B cell (primary cell): ENCODE measurements around the gene FOXI1. TPM values are rescaled to one million over a fixed set of nuclear protein-coding genes. Genes with fewer than 3 reads are reported as not detected.

Experiments
- ATAC-seq: fragments of 200-7000 bp; cut with Tn5 transposase; one replicate; pipeline ENCODE4 v1.10.0; 2021; ENCODE audit warnings: low read depth, mild to moderate bottlenecking, moderate number of reproducible peaks, moderate library complexity
- CTCF ChIA-PET: fragments of 350-600 bp; sonication (Branson Sonifier 250); formaldehyde crosslinking; loops from one replicate; lab custom pipeline; 2021; ENCODE audit warnings: antibody characterized with exemption, inconsistent platforms; lab: Charles Lee
- POLR2A ChIA-PET: fragments of 350-600 bp; sonication (Branson Sonifier 250); formaldehyde crosslinking; loops from one replicate; lab custom pipeline; 2021; ENCODE audit warnings: antibody characterized with exemption; lab: Charles Lee
- DNase-seq: peaks from one replicate; pipeline ENCODE4 v3.0.0; 2013
- H2AFZ ChIP-seq: 2 replicates; pipeline ENCODE4 v1.6.1; 2012; ENCODE audit warnings: mild to moderate bottlenecking, low read depth, low read length; ENCODE audit not compliant: insufficient read depth, poor library complexity, severe bottlenecking
- H3K27ac ChIP-seq, 2 donors: 1 replicate in 1 of 2; 2 replicates in 1 of 2; pipeline ENCODE4 v1.5.1; 2012 to 2013; ENCODE audit warnings: low read length in 2 of 2, mild to moderate bottlenecking in 2 of 2, moderate library complexity in 1 of 2
- H3K27me3 ChIP-seq, 4 experiments: fragments of 200-600 bp in 1 of 4; sonication (generic) in 1 of 4; replicated peaks in 1 of 4; 1 replicate in 2 of 4; 2 replicates in 2 of 4; pipeline versions ENCODE4 v1.6.1 to v1.7.0; 2013 to 2016; ENCODE audit warnings: low read length in 3 of 4, mild to moderate bottlenecking in 2 of 4, mixed read lengths in 1 of 4, moderate library complexity in 1 of 4; ENCODE audit not compliant: insufficient read depth in 4 of 4, control insufficient read depth in 3 of 4; ENCODE audit errors: control extremely low read depth in 1 of 4
- H3K36me3 ChIP-seq, 2 experiments: replicated peaks in 1 of 2; 1 replicate in 1 of 2; 2 replicates in 1 of 2; pipeline versions ENCODE4 v1.6.1 to v1.7.1; 2013; ENCODE audit warnings: low read length in 1 of 2; ENCODE audit not compliant: insufficient read depth in 2 of 2, control insufficient read depth in 1 of 2; ENCODE audit errors: control extremely low read depth in 1 of 2, extremely low read depth in 1 of 2
- H3K4me1 ChIP-seq, 2 donors: fragments of 200-600 bp in 1 of 2; sonication (generic) in 1 of 2; 1 replicate in 1 of 2; 2 replicates in 1 of 2; pipeline versions ENCODE4 v1.5.1 to v1.6.1; 2013 to 2017; ENCODE audit warnings: low read length in 2 of 2; ENCODE audit not compliant: control insufficient read depth in 2 of 2, insufficient read depth in 2 of 2
- H3K4me2 ChIP-seq: replicated peaks from 2 replicates; pipeline ENCODE3; 2012; ENCODE audit warnings: mild to moderate bottlenecking, low read depth, low read length; ENCODE audit not compliant: poor library complexity, severe bottlenecking
- H3K4me3 ChIP-seq, 5 experiments: fragments of 200-600 bp in 1 of 5; sonication (generic) in 1 of 5; 1 replicate in 3 of 5; 2 replicates in 2 of 5; pipeline versions ENCODE4 v1.5.1 to v1.7.0; 2011 to 2016; ENCODE audit warnings: low read length in 4 of 5, mild to moderate bottlenecking in 4 of 5, low read depth in 2 of 5, control low read depth in 1 of 5, moderate library complexity in 1 of 5; ENCODE audit not compliant: insufficient read depth in 1 of 5; ENCODE audit errors: control extremely low read depth in 1 of 5, extremely low read depth in 1 of 5
- H3K79me2 ChIP-seq: fragments of 200-600 bp; sonication (generic); one replicate; pipeline ENCODE4 v1.6.0; 2016; ENCODE audit warnings: low read length; ENCODE audit not compliant: control insufficient read depth, insufficient read depth
- H3K9ac ChIP-seq: fragments of 200-600 bp; sonication (generic); 2 replicates; pipeline ENCODE4 v1.6.1; 2017; ENCODE audit warnings: mild to moderate bottlenecking, low read length, moderate library complexity
- H3K9me3 ChIP-seq, 3 donors: one replicate each; pipeline versions ENCODE4 v1.6.1 to v1.7.1; 2013; ENCODE audit warnings: low read length in 2 of 3; ENCODE audit not compliant: control insufficient read depth in 2 of 3, insufficient read depth in 1 of 3; ENCODE audit errors: control extremely low read depth in 1 of 3
- H4K20me1 ChIP-seq: 2 replicates; pipeline ENCODE4 v1.6.0; 2012; ENCODE audit warnings: mild to moderate bottlenecking, low read length; ENCODE audit not compliant: insufficient read depth, control insufficient read depth, poor library complexity, severe bottlenecking
- H3K27ac Mint-ChIP-seq: one replicate; pipeline ENCODE4 v1.8.0; 2021; ENCODE audit warnings: mixed read lengths
- H3K27me3 Mint-ChIP-seq: one replicate; pipeline ENCODE4 v1.8.0; 2021; ENCODE audit warnings: mixed read lengths
- H3K4me1 Mint-ChIP-seq: one replicate; pipeline ENCODE4 v1.8.0; 2021; ENCODE audit warnings: mixed read lengths
- H3K4me3 Mint-ChIP-seq: one replicate; pipeline ENCODE4 v1.8.0; 2021; ENCODE audit warnings: mixed read lengths
- H3K9me3 Mint-ChIP-seq: one replicate; pipeline ENCODE4 v1.8.0; 2022; ENCODE audit warnings: mixed read lengths; ENCODE audit not compliant: insufficient read depth
- EZH2 ChIP-seq: IDR thresholded peaks from 2 replicates; pipeline ENCODE4 v1.6.1; 2012; ENCODE audit warnings: borderline replicate concordance, low read depth, mild to moderate bottlenecking, moderate library complexity, low read length; ENCODE audit not compliant: insufficient read depth, poor library complexity, severe bottlenecking
- WGBS: methylation state at CpG from one replicate; pipeline ENCODE4 v1.1.5; 2013; ENCODE audit warnings: missing lambda C conversion rate; ENCODE audit not compliant: insufficient coverage; 5-methylcytosine and 5-hydroxymethylcytosine counted together
- intact Hi-C: fragments of 100-400 bp; cut with micrococcal nuclease; formaldehyde crosslinking; loops from one replicate; pipeline ENCODE4 v1.10.0; 2022
- polyA plus RNA-seq: library from polyadenylated mRNA; depleted of rRNA; stranded (reverse); fragments of >200 nt; gene quantifications from 2 replicates; pipeline ENCODE4 v1.2.3, GENCODE V29; 2012
- total RNA-seq, 2 donors: library from RNA; stranded (reverse); fragments of 120-200 nt in 1 of 2; gene quantifications; 1 replicate in 1 of 2; 2 replicates in 1 of 2; pipeline versions ENCODE4 v1.2.3 to v1.2.4, GENCODE V29; 2013 to 2022
- TF ChIP-seq, protein P1 (sequence below): fragments of 200-600 bp; IDR thresholded peaks from one replicate; pipeline ENCODE4 v1.8.0; 2022; ENCODE audit warnings: antibody characterized with exemption, mild to moderate bottlenecking

The FOXI1 gene
- total and polyA plus RNA-seq, 2 donors (not counting 1 experiment from before 2014, with no cell fraction given): not detected

DNA sequence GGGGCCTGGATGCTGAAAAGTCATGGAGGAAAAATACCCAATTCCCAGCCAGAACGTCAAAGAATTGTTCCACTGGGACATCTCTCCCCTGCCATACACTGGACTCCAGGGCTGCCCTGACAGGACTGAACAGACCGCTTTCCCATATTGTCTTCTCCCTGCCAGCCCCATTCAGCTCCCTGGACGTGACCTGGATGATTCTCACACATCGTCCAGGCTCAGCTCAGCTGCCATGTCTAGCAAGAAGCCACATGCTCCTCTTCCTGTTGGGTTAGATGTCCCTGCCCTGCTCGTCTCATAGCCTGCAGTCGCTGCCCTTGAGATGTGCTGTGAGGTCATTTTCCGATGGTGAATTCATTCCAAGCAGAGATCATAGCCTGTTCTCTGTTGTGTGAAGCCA lies 37.4 kb downstream of the FOXI1 start:
- H3K27me3 ChIP-seq: no peaks in the 10 kb centered on the region
- no peaks in the 10 kb centered on the region for H4K20me1 ChIP-seq
- DNase-seq (no peak), ATAC-seq (no peak)
- CTCF ChIA-PET: no interaction called here
- no peak overlapping the region for H3K9ac ChIP-seq
- no peaks in the 10 kb centered on the region for H3K4me1 ChIP-seq
- no peak overlapping the region for H3K4me3 ChIP-seq
- no peak overlapping the region for H3K27ac ChIP-seq
- no peaks in the 10 kb centered on the region for H3K79me2 ChIP-seq
- no peak overlapping the region for H3K27ac Mint-ChIP-seq
- no peak for TF ChIP-seq EZH2
- TF ChIP-seq, protein P1, sequence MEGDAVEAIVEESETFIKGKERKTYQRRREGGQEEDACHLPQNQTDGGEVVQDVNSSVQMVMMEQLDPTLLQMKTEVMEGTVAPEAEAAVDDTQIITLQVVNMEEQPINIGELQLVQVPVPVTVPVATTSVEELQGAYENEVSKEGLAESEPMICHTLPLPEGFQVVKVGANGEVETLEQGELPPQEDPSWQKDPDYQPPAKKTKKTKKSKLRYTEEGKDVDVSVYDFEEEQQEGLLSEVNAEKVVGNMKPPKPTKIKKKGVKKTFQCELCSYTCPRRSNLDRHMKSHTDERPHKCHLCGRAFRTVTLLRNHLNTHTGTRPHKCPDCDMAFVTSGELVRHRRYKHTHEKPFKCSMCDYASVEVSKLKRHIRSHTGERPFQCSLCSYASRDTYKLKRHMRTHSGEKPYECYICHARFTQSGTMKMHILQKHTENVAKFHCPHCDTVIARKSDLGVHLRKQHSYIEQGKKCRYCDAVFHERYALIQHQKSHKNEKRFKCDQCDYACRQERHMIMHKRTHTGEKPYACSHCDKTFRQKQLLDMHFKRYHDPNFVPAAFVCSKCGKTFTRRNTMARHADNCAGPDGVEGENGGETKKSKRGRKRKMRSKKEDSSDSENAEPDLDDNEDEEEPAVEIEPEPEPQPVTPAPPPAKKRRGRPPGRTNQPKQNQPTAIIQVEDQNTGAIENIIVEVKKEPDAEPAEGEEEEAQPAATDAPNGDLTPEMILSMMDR: no peak
- POLR2A ChIA-PET: no interaction called here
- H3K4me1 Mint-ChIP-seq: no peaks in the 10 kb centered on the region
- peaks cover 6% of the 10 kb centered on the region for H3K27me3 Mint-ChIP-seq
- H3K9me3 Mint-ChIP-seq: no peaks in the 10 kb centered on the region
- H3K36me3 ChIP-seq: no peaks in the 10 kb centered on the region
- H3K4me2 ChIP-seq: no peak overlapping the region
- H3K4me3 Mint-ChIP-seq: no peak overlapping the region
- WGBS: 89% methylated on average over 6 of the region's 7 CpGs
- H2AFZ ChIP-seq: no peak overlapping the region
- no peaks in the 10 kb centered on the region for H3K9me3 ChIP-seq
- intact Hi-C loops: no loop called here

DNA sequence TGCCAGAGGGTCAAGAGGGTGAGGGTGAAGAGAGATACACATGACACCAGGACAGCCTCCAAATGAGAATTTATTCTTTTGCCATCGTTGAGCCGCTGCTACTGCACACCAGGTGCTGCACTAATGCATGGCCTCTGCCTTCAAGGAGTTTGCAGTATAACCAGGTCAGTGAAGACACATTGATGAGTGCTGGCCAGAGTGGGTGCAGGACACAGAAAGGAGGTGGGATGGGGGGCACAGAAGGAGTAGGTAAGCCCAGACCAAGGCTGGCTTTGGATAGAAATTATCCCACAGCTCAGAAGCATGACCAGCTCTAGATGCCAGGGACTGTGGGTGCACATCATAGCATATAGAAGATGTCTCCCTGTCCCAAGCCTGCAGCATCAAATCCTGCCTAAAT lies 38.0 kb downstream of the FOXI1 start:
- H3K4me2 ChIP-seq: no peak overlapping the region
- H3K9ac ChIP-seq: no peak overlapping the region
- DNase-seq (no peak), ATAC-seq (no peak)
- H3K4me1 ChIP-seq: no peaks in the 10 kb centered on the region
- no peaks in the 10 kb centered on the region for H3K27me3 ChIP-seq
- ChIA-PET CTCF (no interaction called here), POLR2A (no interaction called here)
- H3K4me3 Mint-ChIP-seq: no peak overlapping the region
- no peak for TF ChIP-seq EZH2
- TF ChIP-seq, protein P1: no peak
- no peaks in the 10 kb centered on the region for H3K9me3 ChIP-seq
- no peak overlapping the region for H2AFZ ChIP-seq
- no peaks in the 10 kb centered on the region for H3K36me3 ChIP-seq
- no peaks in the 10 kb centered on the region for H3K9me3 Mint-ChIP-seq
- H3K4me1 Mint-ChIP-seq: no peaks in the 10 kb centered on the region
- intact Hi-C loops: no loop called here
- no peak overlapping the region for H3K4me3 ChIP-seq
- H3K27me3 Mint-ChIP-seq: peaks cover 6% of the 10 kb centered on the region
- no peaks in the 10 kb centered on the region for H4K20me1 ChIP-seq
- H3K79me2 ChIP-seq: no peaks in the 10 kb centered on the region
- no peak overlapping the region for H3K27ac ChIP-seq
- 100% methylated on average over 2 of the region's 2 CpGs for WGBS
- H3K27ac Mint-ChIP-seq: no peak overlapping the region
